GM06990 (cell line): ENCODE results near the gene C16orf54.
"Not testable (repeated sequence)": the region's sequence is repeated elsewhere in the genome, so short reads cannot be mapped to it uniquely, and the experiment has no call there.

Experiments used
- DNase-seq: peaks from one replicate; pipeline ENCODE4 v3.0.0-alpha.2; 2011; ENCODE audit not compliant: insufficient read length; ENCODE audit errors: extremely low read depth
- H3K27me3 ChIP-seq: replicated peaks from 2 replicates; pipeline ENCODE4 v1.6.0; 2011; ENCODE audit warnings: low read length; ENCODE audit not compliant: control insufficient read depth, insufficient read depth
- H3K36me3 ChIP-seq: 2 replicates; pipeline ENCODE4 v1.5.1; 2011; ENCODE audit warnings: low read length; ENCODE audit not compliant: control insufficient read depth, insufficient read depth
- H3K4me3 ChIP-seq: replicated peaks from 2 replicates; pipeline ENCODE4 v1.5.1; 2011; ENCODE audit warnings: low read depth, mild to moderate bottlenecking, control low read depth, low read length
- TF ChIP-seq, protein P1 (sequence below): IDR thresholded peaks from 2 replicates; pipeline ENCODE4 v1.5.1; 2011; ENCODE audit warnings: low read length, control low read depth, mild to moderate bottlenecking, inconsistent platforms; ENCODE audit not compliant: insufficient read depth, poor library complexity, severe bottlenecking

The C16orf54 gene

DNA sequence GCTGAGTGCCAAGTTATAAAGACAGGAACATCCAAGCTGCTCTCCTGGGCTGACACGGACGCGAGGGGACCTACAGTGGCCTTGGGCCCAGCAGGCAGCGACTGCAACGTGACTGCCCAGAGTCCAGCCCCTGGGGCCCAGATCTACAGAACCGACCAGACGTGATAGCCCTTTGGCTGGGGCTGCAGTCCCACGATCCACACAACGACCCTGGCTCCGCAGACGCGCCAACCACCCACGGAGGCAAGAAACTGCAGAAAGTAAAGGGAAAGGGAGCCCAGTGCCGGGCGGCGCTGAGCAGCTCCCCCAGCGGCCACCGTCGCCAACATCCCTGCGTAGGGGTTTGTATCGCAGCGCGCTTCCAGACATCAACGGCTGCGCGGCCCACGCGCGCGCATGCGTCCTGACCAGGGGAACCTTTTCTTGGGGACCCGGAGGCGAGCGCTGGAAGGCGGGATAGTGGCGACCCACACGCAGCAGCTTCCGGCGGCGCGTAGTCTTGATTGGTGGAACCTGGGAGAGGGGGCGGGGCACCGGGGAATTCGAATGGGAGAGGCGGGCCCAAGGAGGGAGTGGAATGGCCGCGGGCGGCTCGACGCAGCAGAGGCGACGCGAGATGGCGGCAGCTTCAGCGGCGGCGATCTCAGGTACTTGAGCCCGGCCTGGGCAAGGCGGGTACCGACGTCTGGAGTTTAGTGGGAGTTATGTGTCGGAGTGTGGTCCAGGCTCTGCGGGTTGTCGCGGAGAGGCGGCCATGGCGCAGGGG, 44.6 kb upstream of the C16orf54 start, which contains the start of gene KIF22:
Gene KIF22, plus strand, starts transcription at position 569 of the 766 bp plus-strand sequence. Its CDS starts 9 bp downstream, at position 578.
- Histone ChIP-seq H3K4me3 (peak within 1 kb of the TSS; percentile 82), H3K27me3 (no peaks in the 10 kb centered on the region), H3K36me3 (peaks cover 3% of the 10 kb centered on the region)
- TF ChIP-seq, protein P1, sequence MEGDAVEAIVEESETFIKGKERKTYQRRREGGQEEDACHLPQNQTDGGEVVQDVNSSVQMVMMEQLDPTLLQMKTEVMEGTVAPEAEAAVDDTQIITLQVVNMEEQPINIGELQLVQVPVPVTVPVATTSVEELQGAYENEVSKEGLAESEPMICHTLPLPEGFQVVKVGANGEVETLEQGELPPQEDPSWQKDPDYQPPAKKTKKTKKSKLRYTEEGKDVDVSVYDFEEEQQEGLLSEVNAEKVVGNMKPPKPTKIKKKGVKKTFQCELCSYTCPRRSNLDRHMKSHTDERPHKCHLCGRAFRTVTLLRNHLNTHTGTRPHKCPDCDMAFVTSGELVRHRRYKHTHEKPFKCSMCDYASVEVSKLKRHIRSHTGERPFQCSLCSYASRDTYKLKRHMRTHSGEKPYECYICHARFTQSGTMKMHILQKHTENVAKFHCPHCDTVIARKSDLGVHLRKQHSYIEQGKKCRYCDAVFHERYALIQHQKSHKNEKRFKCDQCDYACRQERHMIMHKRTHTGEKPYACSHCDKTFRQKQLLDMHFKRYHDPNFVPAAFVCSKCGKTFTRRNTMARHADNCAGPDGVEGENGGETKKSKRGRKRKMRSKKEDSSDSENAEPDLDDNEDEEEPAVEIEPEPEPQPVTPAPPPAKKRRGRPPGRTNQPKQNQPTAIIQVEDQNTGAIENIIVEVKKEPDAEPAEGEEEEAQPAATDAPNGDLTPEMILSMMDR, result peak; percentile 84
- DNase-seq, result peak; percentile 100

DNA sequence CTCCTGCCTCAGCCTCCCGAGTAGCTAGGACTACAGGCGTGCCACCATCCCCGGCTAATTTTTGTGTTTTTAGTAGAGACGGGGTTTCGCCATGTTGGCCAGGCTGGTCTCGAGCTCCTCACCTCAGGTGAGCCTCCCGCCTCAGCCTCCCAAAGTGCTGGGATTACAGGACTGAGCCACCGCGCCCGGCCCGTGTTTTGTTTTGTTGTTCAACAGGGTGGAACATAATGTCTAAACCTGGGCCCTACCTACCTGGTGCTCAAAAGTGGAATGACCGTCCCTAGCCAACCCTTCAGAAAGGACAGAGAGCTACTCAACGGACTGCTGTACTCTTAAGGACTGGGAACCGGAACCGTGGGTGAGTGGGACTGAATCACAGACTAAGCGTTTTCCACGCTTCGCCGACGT, 44.0 kb upstream of the C16orf54 start:
- Histone ChIP-seq H3K4me3 (peak overlapping the region; percentile 71), H3K27me3 (no peaks in the 10 kb centered on the region), H3K36me3 (no peaks in the 10 kb centered on the region)
- no peak for DNase-seq
- TF ChIP-seq, protein P1, result no peak

DNA sequence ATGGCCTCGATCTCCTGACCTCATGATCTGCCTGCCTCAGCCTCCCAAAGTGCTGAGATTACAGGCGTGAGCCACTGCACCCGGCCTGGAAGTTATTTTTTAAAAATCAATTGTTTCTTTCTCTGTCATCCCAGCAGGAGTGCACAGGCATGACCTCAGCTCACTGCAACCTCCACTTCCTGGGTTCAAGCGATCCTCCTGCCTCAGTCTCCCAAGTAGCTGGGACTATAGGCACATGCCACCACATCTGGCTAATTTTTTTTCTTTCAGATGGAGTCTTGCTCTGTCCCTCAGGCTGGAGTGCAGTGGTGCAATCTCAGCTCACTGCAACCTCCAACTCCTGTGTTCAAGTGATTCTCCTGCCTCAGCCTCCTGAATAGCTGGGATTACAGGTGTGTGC, 41.4 kb upstream of the C16orf54 start:
- not testable (repeated sequence) for DNase-seq, H3K27me3 ChIP-seq

DNA sequence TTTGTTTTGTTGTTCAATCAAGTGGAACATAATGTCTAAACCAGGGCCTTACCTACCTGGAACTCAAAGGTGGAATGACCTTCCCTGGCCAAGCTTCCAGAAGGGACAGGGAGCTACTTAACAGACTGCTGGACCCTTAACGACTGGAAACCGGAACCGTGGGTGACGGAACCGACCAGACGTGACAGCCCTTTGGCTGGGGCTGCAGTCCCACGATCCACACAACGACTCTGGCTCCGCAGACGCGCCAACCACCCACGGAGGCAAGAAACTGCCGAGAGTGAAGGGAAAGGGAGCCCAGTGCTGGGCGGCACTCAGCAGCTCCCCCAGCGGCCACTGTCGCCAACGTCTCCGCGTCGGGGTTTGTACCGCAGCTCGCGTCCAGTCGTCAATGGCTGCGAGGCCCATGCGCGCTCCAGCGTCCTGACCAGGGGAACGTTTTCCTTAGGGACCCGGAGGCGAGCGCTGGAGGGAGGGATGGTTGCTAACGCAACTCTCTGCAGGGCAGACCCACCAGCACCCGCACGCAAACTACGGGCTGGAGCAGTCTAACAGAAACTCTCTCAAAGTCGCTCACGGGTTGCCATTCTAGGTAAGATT, 39.2 kb upstream of the C16orf54 start:
- no peaks in the 10 kb centered on the region; the same call in 1 of the 2 replicates for H3K27me3 ChIP-seq
- TF ChIP-seq, protein P1, result peak; percentile 94
- H3K4me3 ChIP-seq, result no peak overlapping the region; the same call in 1 of the 2 replicates
- peak; percentile 81 for DNase-seq
- H3K36me3 ChIP-seq, result no peaks in the 10 kb centered on the region

More for the DNA sequence above, 41.4 kb upstream of the C16orf54 start:
- not testable (repeated sequence) for H3K4me3 ChIP-seq, H3K36me3 ChIP-seq

DNA sequence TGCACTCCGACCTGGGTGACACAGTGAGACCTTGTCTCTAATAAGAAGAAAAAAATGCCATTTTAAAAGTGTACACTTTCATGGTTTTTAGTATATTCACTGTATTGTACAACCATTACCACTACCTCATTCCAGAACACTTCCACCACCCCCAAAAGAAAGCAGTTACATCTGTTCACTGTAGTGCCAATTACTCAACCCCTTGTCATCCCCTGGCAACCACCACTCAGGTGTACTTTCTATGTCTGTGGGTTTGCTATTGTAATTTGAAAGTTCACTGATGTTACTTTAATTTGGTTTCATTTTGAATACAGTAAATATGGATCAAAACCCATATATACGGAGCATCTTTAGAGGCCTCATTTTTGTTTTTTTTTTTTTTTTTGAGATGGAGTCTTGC, 38.4 kb upstream of the C16orf54 start:
- DNase-seq, result no peak
- TF ChIP-seq, protein P1, result no peak
- H3K36me3 ChIP-seq, result no peaks in the 10 kb centered on the region
- H3K4me3 ChIP-seq, result no peak overlapping the region
- H3K27me3 ChIP-seq, result no peaks in the 10 kb centered on the region; the same call in 1 of the 2 replicates

DNA sequence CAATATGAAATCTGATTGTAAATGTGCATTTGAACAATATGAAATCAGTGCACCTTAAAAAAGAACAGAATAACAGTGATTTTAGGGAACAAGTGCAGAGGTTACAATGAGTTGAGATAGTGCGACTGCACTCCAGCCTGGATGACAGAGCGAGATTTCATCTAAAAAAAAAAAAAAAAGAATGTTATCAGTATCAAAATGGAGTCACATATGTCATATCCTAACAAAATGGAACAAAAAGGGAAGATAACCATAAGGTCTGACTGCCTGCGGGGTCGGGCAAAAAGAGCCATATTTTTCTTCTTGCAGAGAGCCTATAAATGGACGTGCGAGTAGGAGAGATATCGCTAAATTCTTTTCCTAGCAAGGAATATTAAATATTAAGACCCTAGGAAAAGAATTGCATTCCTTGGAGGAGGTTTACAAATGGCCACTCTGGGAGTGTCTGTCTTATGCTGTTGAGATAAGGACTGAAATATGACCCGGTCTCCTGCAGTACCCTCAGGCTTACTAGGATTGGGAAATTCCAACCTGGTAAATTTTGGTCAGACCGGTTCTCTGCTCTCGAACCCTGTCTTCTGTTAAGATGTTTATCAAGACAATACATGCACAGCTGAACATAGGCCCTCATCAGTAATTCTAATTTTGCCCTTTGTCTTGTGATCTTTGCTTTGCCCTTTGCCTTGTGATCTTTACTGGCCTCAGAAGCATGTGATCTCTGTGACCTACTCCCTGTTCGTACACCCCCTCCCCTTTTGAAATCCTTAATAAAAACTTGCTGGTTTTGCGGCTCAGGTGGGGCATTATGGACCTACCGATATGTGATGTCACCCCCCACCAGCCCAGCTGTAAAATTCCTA, 37.5 kb upstream of the C16orf54 start:
- DNase-seq, H3K36me3 ChIP-seq, H3K27me3 ChIP-seq, H3K4me3 ChIP-seq: not testable (repeated sequence)
